ENCODE measurements around the gene AMPD1. TPM values are rescaled to one million over a fixed set of nuclear protein-coding genes. Genes with fewer than 3 reads are reported as not detected.

Gene AMPD1
- total and polyA plus RNA-seq, 2 of the 13 experiments (the other 11 are each of a cell fraction or from before 2014, with no cell fraction given), result not detected

- TF ChIP-seq ZC3H4 (CRISPR knock-in tag; IDR thresholded peaks at IDR 0.05; ENCODE audit: borderline replicate concordance) (no peak), ZNF777 (CRISPR knock-in tag; IDR thresholded peaks at IDR 0.05) (peak; percentile 93), PAWR (CRISPR knock-in tag; IDR thresholded peaks at IDR 0.05; ENCODE audit: borderline replicate concordance) (no peak), MEF2D (CRISPR knock-in tag; IDR thresholded peaks at IDR 0.05) (no peak), PLSCR1 (CRISPR knock-in tag; IDR thresholded peaks at IDR 0.05; ENCODE audit: borderline replicate concordance) (no peak), ARNT2 (CRISPR knock-in tag; IDR thresholded peaks at IDR 0.05; ENCODE audit: low read depth) (peak; percentile 44; the same call in 1 of the 2 replicates), PCBP2 (optimal IDR thresholded peaks at IDR 0.05; ENCODE audit: low read depth, low read length, poor library complexity, severe bottlenecking) (no peak), ZSCAN12 (CRISPR knock-in tag; IDR thresholded peaks at IDR 0.05) (no peak), ZNF256 (CRISPR knock-in tag; conservative IDR thresholded peaks at IDR 0.05) (0 out of 2 replicates have a peak, but pooled peaks have one; percentile 23), HNRNPH1 (optimal IDR thresholded peaks at IDR 0.05; ENCODE audit: low read depth, low read length) (no peak), ZNF564 (CRISPR knock-in tag; IDR thresholded peaks at IDR 0.05) (no peak), DPF2 (CRISPR knock-in tag; IDR thresholded peaks at IDR 0.05; ENCODE audit: borderline replicate concordance, low read depth) (no peak), PHF20 (CRISPR knock-in tag; IDR thresholded peaks at IDR 0.05) (no peak), PBX2 (CRISPR knock-in tag; IDR thresholded peaks at IDR 0.05) (peak; percentile 79), GTF3A (CRISPR knock-in tag; conservative IDR thresholded peaks at IDR 0.05) (no peak), ZNF841 (CRISPR knock-in tag; IDR thresholded peaks at IDR 0.05; ENCODE audit: borderline replicate concordance) (no peak), KDM2A (CRISPR knock-in tag; IDR thresholded peaks at IDR 0.05; ENCODE audit: borderline replicate concordance, low read depth) (no peak), ZNF558 (CRISPR knock-in tag; IDR thresholded peaks at IDR 0.05; ENCODE audit: borderline replicate concordance) (no peak), ZNF20 (CRISPR knock-in tag; IDR thresholded peaks at IDR 0.05) (no peak)
- TF ChIP-seq, protein P1, sequence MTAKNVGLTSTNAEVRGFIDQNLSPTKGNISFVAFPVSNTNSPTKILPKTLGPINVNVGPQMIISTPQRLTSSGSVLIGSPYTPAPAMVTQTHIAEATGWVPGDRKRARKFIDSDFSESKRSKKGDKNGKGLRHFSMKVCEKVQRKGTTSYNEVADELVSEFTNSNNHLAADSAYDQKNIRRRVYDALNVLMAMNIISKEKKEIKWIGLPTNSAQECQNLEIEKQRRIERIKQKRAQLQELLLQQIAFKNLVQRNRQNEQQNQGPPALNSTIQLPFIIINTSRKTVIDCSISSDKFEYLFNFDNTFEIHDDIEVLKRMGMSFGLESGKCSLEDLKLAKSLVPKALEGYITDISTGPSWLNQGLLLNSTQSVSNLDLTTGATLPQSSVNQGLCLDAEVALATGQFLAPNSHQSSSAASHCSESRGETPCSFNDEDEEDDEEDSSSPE (CRISPR knock-in tag; IDR thresholded peaks at IDR 0.05), result no peak
- TF ChIP-seq, protein P2, sequence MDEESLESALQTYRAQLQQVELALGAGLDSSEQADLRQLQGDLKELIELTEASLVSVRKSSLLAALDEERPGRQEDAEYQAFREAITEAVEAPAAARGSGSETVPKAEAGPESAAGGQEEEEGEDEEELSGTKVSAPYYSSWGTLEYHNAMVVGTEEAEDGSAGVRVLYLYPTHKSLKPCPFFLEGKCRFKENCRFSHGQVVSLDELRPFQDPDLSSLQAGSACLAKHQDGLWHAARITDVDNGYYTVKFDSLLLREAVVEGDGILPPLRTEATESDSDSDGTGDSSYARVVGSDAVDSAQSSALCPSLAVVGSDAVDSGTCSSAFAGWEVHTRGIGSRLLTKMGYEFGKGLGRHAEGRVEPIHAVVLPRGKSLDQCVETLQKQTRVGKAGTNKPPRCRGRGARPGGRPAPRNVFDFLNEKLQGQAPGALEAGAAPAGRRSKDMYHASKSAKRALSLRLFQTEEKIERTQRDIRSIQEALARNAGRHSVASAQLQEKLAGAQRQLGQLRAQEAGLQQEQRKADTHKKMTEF (CRISPR knock-in tag; IDR thresholded peaks at IDR 0.05), result 0 out of 2 replicates have a peak, but pooled peaks have one; percentile 57
- TF ChIP-seq, protein P3, sequence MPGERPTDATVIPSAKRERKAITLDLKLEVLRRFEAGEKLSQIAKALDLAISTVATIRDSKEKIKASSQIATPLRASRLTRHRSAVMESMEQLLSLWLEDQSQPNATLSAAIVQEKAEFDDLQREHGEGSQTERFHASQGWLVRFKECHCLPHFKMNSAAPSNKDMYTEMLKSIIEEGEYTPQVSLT (CRISPR knock-in tag; IDR thresholded peaks at IDR 0.05; ENCODE audit: borderline replicate concordance, low read depth), result no peak
- TF ChIP-seq, protein P4, sequence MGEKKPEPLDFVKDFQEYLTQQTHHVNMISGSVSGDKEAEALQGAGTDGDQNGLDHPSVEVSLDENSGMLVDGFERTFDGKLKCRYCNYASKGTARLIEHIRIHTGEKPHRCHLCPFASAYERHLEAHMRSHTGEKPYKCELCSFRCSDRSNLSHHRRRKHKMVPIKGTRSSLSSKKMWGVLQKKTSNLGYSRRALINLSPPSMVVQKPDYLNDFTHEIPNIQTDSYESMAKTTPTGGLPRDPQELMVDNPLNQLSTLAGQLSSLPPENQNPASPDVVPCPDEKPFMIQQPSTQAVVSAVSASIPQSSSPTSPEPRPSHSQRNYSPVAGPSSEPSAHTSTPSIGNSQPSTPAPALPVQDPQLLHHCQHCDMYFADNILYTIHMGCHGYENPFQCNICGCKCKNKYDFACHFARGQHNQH (CRISPR knock-in tag; IDR thresholded peaks at IDR 0.05), result 0 out of 2 replicates have a peak, but pooled peaks have one; percentile 41
These were observed 25.0 kb downstream of the AMPD1 start (continued) for GRCh38 chr1:114670083-114671010.
